Activated B cell treated with CpG ODN at 0.5 μM for 24 hours (primary cell): ENCODE results near the gene CDCA3. TPM values are rescaled to one million over a fixed set of nuclear protein-coding genes. Genes with fewer than 3 reads are reported as not detected.

Experiments used
- ATAC-seq: fragments of 200-7000 bp; cut with Tn5 transposase; one replicate; pipeline ENCODE4 v1.10.0; 2021; ENCODE audit warnings: low read depth, mild to moderate bottlenecking, moderate library complexity
- CTCF ChIA-PET: fragments of 350-600 bp; sonication (Branson Sonifier 250); formaldehyde crosslinking; loops from one replicate; lab custom pipeline; 2021; ENCODE audit warnings: antibody characterized with exemption; lab: Charles Lee
- POLR2A ChIA-PET: fragments of 350-600 bp; sonication (Branson Sonifier 250); formaldehyde crosslinking; loops from one replicate; lab custom pipeline; 2021; ENCODE audit warnings: antibody characterized with exemption; lab: Charles Lee
- DNase-seq: peaks from one replicate; pipeline ENCODE4 v3.0.0; 2022
- H3K27ac Mint-ChIP-seq: one replicate; pipeline ENCODE4 v1.8.0; 2020; ENCODE audit warnings: mixed read lengths
- H3K27me3 Mint-ChIP-seq: one replicate; pipeline ENCODE4 v1.8.0; 2021; ENCODE audit warnings: mixed read lengths
- H3K36me3 Mint-ChIP-seq: one replicate; pipeline ENCODE4 v1.8.0; 2021; ENCODE audit warnings: low read depth, mixed read lengths
- H3K4me1 Mint-ChIP-seq: one replicate; pipeline ENCODE4 v1.8.0; 2021; ENCODE audit warnings: mixed read lengths
- H3K4me3 Mint-ChIP-seq: one replicate; pipeline ENCODE4 v1.8.0; 2020; ENCODE audit warnings: mild to moderate bottlenecking, mixed read lengths
- H3K9me3 Mint-ChIP-seq: one replicate; pipeline ENCODE4 v1.8.0; 2020; ENCODE audit warnings: mixed read lengths
- CTCF ChIP-seq: fragments of 200-600 bp; IDR thresholded peaks from one replicate; pipeline ENCODE4 v1.8.0; 2022; ENCODE audit warnings: antibody characterized with exemption, mild to moderate bottlenecking
- intact Hi-C: fragments of 100-400 bp; cut with micrococcal nuclease; formaldehyde crosslinking; loops from one replicate; pipeline ENCODE4 v1.15.1; 2024
- total RNA-seq: library from RNA; stranded (reverse); gene quantifications from 2 replicates; pipeline ENCODE4 v1.2.3, GENCODE V29; 2022

Gene CDCA3
- total RNA-seq, 1 donor from 2014 or later: 1.6 TPM

- ATAC-seq (no peak), DNase-seq (no peak)
- Mint-ChIP-seq H3K4me1 (peaks cover 14% of the 10 kb centered on the region), H3K27me3 (peaks cover 2% of the 10 kb centered on the region), H3K4me3 (no peak within 1 kb of the TSS), H3K27ac (peak within 1 kb of the TSS; percentile 41), H3K9me3 (no peaks in the 10 kb centered on the region), H3K36me3 (no peaks in the 10 kb centered on the region)
- TF ChIP-seq CTCF: no peak
- intact Hi-C loops: no loop called here
- CTCF ChIA-PET: interaction anchor here (1.6 to 1.7 kb wide), 2 partner anchors 10 to 32 kb away, joined by 5 read pairs; partner anchors contain the start of gene SPSB2
- POLR2A ChIA-PET: interaction anchor here (0.6 to 3.5 kb wide), 3 partner anchors 11 to 838 kb away, joined by 3 to 15 read pairs (median 5); partner anchors contain the start of genes CDCA3 and USP5
Observed at GRCh38 chr12:6840761-6841515, 10.1 kb downstream of the CDCA3 start, which contains the start of gene GNB3. TSS of gene GNB3 (plus strand) at chr12:6840925. CDS start at chr12:6841288, 363 bp downstream.

GRCh38 chr12:6840330-6840729 lies 10.8 kb downstream of the CDCA3 start:
- ChIA-PET CTCF (interaction anchor here (1.6 to 1.7 kb wide), 2 partner anchors 9 to 33 kb away, joined by 5 read pairs; partner anchors contain the start of gene SPSB2), POLR2A (interaction anchor here (0.6 to 3.5 kb wide), 4 partner anchors 8 to 839 kb away, joined by 3 to 15 read pairs (median 4); partner anchors contain the start of genes CDCA3 and USP5)
- Mint-ChIP-seq H3K9me3 (no peaks in the 10 kb centered on the region), H3K4me1 (peaks cover 14% of the 10 kb centered on the region), H3K4me3 (no peak overlapping the region), H3K36me3 (no peaks in the 10 kb centered on the region), H3K27me3 (peaks cover 2% of the 10 kb centered on the region), H3K27ac (peak overlapping the region; percentile 41)
- intact Hi-C loops: no loop called here
- no peak for DNase-seq
- TF ChIP-seq CTCF: no peak
- ATAC-seq: no peak

- CTCF ChIA-PET: interaction anchor here (0.6 to 1.7 kb wide), 3 partner anchors 9 to 107 kb away, joined by 3 to 5 read pairs (median 5); partner anchors contain the start of gene SPSB2
- H3K27me3 Mint-ChIP-seq: peaks cover 2% of the 10 kb centered on the region
- TF ChIP-seq CTCF: no peak
- H3K4me3 Mint-ChIP-seq: no peak overlapping the region
- H3K4me1 Mint-ChIP-seq: peaks cover 14% of the 10 kb centered on the region
- intact Hi-C loops: no loop called here
- peak; percentile 78 for ATAC-seq
- no peaks in the 10 kb centered on the region for H3K9me3 Mint-ChIP-seq
- no peak for DNase-seq
- H3K36me3 Mint-ChIP-seq: no peaks in the 10 kb centered on the region
- H3K27ac Mint-ChIP-seq: peak overlapping the region; percentile 41
- POLR2A ChIA-PET: interaction anchor here (0.5 to 3.5 kb wide), 6 partner anchors 9 to 384 kb away, joined by 3 to 15 read pairs (median 4); partner anchors contain the start of genes CDCA3, MLF2 and USP5
Observed at GRCh38 chr12:6839482-6840201, 11.4 kb downstream of the CDCA3 start.

- ChIA-PET POLR2A (interaction anchor here (0.5 to 3.5 kb wide), 4 partner anchors 10 to 86 kb away, joined by 3 to 15 read pairs (median 5); partner anchors contain the start of genes CDCA3, MLF2 and USP5), CTCF (interaction anchor here (0.6 to 1.6 kb wide), 2 partner anchors 34 to 108 kb away, joined by 3 to 5 read pairs; partner anchors contain the start of gene SPSB2)
- Mint-ChIP-seq H3K27ac (no peak overlapping the region), H3K27me3 (peaks cover 2% of the 10 kb centered on the region), H3K4me1 (peaks cover 14% of the 10 kb centered on the region), H3K9me3 (no peaks in the 10 kb centered on the region), H3K36me3 (no peaks in the 10 kb centered on the region), H3K4me3 (no peak overlapping the region)
- ATAC-seq: no peak
- intact Hi-C loops: no loop called here
- no peak for TF ChIP-seq CTCF
- no peak for DNase-seq
Observed at GRCh38 chr12:6838854-6839253, 12.2 kb downstream of the CDCA3 start.
